CD4-positive, alpha-beta T cell treated with Interleukin-10 for 1 hour (primary cell): ENCODE data around the gene AFTPH.

Source experiments
- DNase-seq: peaks from one replicate; pipeline ENCODE4 v3.0.0-alpha.2; 2020

AFTPH gene

DNA sequence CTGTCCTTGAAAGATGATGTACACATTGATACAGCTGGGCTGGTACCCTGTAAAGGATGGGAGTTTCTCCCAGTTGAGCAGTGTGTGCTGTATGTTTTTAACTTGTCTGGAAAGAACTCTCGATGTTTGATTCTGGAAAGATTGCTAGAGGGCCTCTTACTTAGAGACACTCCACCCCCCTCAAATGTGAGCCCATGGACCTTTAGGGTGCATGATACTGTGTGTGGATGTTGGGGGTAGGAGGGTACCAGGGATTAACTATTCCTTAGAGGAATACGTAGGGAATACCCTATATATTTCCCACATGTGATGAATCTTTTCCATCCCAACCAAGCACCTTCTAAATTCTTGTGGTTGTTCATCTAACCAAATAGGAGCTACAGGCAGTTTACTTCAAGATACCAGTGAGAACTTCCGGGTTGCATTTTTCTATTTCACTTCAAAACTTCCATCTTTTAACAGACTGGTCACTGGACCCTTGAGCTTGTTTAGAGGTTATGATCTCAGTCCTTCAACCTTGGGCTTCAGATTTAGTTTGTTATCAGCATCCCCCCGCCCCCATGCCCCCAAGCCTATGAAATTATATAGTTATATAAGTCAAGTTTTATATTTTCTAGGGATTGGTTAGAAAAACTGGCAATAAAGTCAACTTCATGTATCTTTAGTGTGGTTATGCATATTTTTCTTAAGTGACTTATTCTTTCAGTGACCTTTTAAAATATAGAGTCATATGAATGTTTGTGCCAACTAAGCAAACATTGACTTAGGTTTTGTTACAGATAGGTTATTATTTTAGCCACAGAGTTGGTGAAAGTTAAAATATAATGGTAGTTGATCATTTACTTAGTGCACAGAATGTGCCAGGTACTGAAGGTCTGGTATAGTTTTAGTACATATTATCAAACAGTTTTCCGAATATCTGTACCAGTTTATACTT, 18.2 kb downstream of the AFTPH start:
- DNase-seq = no peak

DNA sequence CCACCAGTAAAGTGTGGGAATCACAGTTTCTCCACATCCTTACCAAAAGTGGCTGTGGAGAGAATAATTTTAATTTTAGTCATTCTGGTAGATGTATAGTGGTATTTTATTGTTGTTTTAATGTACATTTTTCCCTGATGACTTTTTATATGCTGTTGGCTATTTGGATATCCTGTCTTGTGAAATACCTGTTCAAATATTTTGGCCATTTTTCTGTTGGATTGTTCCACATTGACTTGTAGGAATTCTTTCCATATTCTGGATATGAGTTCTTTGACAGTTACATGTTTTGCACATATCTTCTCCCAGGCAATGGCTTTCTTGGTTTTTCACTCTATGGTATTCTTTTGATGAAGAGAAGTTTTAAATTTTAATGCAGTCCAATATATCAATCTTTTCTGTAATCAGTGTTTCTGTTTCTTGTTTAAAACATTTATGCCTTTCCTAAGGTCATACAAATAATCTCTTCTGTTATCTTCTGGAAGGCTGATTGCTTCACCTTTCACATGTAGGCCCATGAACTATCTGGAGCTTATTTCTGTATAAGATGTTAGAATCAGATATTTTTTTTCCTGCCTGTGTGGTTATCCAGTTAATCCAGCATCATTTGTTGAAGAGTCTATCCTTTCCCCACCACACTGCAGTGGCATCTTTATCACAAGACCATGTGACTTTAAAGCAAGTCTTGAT, 19.0 kb downstream of the AFTPH start:
- no peak for DNase-seq

DNA sequence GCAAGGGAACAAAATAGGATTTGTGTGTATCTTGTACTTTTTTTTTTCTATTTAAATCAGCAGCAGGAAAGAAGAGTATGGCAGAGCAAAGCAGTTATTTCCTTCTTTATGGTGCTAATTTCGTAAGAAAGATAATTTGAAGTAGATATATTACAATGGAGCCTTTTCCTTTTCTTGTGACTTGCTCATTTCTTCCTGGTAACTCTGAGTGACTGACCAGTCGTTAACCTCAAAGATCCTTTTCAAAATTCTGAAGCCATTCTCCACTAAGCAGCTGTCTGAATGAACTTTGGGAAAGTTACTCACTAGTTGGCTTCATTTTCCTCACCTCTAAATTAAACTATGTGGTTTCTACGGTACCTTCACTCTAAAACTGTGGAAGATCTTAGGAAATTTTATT, 24.6 kb downstream of the AFTPH start:
- no peak for DNase-seq

DNA sequence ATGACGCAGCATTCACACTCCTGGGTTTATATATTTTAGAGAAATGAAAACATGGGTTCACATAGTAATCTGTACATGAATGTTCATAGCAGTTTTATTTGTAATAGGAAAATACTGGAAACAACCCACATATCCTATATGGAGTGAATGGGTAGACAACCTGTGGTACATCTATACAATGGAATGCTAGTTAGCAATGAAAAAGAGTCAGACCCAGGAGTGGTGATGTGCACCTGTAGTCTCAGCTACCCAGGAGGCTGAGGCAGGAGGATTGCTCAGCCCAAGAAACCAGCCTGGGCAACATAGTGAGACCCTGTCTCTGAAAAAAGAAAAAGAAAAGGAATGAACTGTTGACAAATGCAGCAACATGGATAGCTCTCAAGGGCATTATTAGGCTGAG, 25.9 kb downstream of the AFTPH start:
- DNase-seq = no peak

DNA sequence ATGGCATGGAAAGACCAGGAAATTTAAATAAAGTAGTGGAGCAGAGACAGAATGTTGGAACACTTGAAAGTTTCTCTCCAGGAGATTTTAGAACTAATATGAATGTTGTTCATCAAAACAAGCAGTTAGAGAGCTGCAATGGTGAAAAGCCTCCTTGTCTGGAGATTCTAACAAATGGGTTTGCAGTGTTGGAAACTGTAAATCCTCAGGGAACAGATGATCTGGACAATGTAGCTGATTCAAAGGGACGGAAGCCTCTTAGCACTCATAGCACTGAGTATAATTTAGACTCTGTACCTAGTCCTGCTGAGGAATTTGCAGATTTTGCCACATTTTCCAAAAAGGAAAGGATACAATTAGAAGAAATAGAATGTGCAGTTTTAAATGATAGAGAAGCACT, 27.7 kb downstream of the AFTPH start:
- no peak for DNase-seq

DNA sequence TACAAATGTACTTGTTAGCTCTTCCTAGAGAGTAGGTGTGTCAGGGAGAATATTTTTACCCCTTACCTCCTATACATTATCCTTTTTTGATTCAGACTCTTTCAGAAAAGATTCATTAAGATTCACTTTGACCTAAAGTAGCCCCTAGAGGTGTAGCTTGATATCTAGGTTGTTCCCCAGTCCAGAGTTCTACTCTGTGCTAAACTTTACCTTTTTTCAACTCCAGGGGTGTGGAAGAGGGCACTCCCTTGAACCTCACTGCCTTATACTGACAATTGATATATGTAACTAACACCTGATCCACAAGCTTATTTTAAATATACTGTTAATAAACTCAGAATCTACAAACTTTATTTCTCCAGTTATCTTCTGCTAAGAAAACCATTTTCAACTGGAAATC, 30.0 kb downstream of the AFTPH start:
- no peak for DNase-seq

DNA sequence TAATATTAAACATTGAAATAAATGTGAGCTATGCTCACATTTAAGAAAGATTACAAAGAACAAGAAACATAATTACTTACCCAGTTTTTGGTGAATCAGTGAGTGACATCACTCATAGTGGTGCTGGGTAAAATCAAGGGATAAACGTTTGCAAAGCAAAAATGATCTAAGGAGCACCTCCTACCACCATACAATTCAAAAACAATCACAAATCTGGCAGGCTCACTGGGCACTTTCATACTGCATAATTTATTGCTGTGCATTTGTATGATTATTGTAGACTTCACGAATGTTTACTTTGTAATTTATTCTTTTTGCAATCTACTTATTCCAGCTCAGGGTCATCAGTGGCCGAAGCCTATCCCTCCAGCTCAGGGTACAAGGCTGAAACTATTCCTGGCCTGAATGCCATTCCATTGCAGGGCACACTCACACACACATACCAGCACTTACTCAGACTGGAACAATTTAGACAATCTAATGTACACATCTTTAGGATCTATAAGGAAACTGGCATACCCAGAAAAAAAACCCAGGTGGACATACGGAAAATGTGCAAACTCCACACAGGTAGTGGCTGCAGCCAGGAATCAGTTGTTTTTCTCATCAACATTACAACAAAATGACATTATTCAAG, 34.4 kb downstream of the AFTPH start:
- DNase-seq = no peak

DNA sequence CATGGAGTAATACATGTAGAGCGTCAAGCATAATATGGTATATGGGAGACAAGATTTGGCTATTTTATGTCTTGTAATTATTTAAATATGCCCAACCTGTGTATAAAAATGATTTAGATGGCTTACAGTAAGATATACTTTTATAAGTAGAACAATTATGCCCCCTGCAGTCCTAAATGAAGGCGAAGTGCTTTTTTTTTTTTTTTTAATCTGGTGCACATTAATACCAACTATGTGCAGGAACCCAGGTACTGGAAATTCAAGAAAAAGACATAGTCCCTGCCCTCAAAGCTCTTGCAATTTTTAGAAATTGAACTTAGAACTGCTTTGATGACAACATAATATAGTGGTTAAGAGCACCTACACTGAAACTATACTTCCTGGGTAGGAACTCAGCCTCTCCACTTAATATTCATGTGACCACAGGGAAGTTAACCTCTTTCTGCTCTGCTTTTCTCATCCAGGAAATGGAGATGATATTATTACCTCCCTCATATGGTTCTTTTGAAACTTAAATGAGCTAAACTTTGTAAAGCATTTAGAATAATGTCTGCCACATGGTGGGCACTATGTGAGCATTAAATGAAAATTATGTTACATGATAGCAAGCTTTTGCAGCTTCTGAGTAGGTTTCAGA, 38.1 kb downstream of the AFTPH start:
- peak; percentile 55 for DNase-seq

DNA sequence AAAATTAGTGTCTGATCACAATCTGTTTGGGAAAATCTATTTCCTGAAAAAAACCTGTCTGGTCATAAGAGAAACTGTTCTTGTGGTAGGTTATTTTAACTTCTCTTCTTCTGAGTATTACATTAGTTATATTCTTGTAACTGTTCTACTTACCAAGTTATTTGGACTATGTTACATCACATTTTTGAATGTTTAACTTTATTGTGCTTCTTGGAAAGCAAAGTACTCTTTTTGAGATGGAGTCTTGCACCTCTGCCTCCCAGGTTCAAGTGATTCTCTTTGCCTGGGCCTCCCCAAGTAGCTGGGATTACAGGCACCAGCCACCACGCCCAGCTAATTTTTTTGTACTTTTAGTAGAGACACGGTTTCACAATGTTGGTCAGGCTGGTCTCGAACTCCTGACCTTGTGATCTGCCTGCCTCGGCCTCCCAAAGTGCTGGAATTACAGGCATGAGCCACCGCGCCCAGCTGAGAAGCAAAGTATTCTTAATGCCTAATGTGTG, 39.4 kb downstream of the AFTPH start:
- no peak for DNase-seq

DNA sequence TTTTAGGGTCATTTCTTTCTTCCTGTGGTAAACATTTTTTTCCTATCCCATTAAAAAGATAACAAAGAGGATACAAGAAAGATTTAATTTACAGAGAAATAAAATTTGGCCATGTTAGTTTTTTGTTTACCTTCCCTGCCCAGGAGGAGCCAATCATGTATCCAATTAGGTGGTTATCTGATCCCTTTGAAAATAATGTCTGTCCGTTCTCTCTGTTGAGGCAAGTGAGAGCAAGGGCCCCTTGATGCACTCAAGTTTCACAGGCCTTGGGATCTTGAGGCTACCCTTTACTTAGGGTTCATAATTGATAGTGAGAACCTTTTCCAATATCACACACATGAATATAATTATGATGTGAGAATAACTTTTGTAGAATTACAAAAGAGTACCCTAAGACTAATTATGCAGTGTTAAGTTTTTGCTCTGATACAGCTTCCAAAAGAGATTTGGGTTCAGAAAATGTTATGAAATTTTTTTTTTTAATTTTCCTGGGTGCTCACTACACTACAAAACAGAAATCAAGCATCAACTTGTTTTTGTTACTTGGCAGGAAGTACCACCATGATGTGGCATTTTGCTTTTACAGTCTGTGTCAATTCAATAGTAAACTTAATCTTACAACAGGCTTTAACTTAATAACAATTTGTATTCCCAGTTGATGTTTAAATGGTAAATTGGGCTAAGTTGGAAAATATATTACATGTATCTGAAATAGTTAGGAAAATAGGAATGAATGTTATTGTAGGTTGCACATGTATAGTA, 42.0 kb downstream of the AFTPH start:
- DNase-seq = no peak

DNA sequence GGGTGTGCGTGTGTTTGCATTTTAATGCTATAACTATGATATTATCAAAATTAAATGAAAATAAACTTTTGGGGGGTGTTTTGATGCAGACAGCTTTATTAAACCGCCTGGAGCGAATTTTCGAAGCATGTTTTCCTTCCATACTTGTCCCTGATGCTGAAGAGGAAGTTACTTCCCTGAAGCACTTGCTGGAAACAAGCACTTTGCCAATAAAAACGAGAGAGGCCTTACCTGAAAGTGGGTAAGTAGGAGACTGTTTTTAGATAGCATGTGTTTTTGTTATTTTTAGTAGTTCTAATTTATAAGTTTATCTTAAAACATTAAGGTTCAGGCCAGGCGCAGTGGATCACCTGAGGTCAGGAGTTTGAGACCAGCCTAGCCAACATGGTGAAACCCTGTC, 43.3 kb downstream of the AFTPH start:
- no peak for DNase-seq

DNA sequence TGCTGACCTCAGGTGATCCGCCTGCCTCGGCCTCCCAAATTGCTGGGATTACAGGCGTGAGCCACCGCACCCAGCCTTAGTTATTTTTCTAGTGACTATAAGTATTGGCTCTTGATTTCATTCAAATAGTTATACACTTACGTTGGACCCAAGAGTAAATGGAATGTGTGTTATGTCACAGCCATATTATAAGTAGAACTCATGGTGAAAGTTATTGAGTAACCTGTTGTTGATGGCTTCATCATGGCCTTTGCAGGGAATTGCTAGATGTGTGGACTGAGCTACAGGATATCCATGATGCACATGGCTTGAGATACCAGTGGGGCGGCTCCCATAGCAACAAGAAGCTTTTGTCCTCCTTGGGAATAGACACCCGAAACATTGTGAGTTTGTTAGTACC, 44.7 kb downstream of the AFTPH start:
- no peak for DNase-seq

DNA sequence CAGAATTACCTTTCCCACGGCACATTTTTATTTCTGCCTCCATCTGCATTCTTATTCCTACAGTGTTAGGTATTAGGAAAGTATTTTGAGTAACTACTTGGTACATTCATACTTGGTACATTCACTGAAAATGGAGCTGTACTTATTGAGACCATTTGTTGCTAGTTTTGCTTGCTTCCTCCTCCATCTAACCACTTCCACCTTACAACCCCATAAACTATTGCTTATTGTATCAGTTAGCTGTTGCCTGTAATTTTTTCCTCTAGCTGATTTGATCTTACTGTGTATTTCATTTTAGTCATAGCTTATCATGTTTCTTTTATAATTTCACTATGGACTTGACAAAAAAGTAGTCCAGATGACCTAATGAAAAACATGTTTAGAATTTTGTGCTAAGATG, 50.7 kb downstream of the AFTPH start:
- no peak for DNase-seq

DNA sequence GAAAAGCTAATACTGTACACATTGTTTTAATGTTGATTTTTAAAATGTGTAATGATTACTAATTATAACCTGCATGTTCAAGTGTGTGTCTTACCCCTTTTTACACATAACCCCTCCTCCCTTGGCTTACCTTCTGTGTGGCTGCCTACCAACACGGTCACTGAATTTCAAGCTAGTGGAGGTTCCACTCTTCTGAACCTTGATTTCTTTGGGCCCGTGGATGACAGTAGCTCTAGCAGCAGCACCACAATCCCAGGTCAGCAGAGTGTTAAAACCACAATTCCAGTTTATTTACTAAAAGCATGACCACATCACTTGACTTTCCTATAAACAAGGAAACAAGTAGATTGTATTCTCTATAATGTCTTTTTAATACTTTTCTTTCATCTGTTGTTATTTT, 56.9 kb downstream of the AFTPH start:
- DNase-seq = no peak

DNA sequence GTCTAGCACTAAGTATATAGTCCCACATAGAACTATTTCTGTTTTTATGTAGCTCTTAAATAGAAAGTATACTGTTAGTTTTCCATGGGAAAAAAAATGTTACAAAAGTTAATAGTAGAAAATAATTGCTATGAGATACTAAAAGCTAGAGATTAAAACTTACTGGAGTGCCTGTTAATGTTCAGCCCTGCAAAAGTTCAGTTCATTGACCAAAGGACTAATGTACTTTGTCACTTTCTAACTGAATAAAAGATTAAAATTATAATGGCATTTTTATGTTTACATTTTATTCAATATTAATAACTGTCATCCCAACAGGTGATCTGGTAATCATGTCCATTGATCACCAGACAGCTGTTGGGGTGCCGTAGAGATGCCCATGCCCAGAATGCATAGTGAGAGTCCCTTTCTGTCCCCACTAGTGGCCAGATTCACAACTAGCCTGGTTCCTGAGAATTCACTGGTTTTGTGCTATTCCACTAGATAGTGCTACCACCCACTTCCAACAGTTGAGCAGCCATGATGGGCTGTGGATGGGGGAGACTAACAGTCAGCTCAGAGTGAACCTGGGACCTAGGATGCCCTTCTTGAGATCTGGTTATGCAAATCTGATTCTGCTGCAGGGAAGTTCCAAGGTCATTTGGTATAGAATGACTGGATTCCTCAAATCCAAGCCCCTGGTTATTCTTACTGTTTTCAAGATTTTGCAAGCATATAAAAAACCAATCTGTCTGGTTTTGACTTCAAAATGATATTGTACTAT, 57.8 kb downstream of the AFTPH start:
- no peak for DNase-seq

DNA sequence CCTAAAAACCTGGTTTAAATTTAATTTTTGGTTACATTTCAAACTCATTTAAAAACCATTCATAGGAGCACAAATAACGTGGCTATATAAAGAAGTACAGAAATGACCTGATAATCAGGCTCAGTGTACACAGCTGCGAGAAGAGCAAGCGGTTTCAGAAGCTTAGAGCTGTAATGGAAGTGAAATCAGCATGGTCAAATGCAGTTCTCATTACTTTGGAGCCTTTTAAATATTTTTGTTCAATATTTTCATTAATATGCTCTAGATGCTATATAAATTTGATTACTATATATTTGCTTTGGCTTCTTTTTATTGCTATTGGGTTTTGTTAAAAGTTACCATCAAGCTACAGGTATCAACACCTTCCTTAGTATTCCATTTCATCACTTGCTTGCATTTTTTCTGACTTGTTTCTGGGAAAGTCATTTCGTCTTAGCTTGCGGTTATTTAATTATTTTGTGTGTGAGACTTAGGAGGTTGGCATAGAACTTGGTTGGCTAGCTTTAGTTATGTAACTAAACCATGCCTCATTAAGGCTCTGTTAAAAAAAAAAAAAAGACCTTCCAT, 58.7 kb downstream of the AFTPH start:
- no peak for DNase-seq

DNA sequence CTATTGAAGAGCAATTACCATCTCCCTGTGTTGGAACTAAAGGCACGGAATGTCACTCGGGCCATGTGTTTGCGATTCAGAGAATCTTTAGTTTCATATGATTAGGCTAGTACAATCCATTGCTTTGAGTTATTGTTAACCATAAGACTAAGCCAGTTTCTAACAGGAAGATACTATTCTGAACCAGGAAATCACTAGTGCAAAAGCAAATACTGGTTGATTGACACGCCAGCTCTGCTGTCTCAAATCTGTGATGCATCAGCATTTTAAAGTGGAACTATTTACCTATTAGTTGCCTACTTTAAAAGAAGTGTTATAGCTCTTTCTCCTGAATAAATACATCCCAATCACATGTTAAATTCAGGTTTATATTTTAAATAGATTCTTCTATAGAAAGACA, 61.9 kb downstream of the AFTPH start:
- DNase-seq = no peak

DNA sequence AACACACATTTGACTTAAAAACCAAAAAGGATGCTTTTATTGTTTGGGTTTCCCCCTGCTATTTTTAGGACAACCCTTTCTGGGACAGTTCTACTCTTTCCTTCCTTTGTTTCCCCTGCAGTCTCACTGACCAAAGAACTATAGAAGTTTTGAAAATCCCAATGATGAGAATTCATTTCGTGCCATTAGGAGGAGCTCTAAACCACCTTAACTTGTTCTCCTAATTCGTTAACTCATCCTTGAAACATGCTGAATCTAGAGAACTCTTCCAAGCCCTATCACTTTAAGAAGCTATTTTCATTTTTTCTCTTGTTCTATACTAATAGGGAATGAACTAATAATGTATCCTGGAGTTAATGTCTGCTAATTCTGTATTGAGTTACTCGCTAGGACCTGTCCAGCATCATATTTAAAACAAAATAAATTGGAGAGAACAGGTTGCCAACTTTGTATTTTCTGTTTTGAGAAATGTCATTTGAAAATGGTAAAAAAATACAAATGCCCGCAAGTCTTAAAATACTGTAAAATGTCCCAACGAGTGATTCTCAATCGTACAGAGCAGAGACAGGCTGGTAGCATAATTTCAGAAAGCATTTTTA, 62.9 kb downstream of the AFTPH start:
- DNase-seq = peak; percentile 54

DNA sequence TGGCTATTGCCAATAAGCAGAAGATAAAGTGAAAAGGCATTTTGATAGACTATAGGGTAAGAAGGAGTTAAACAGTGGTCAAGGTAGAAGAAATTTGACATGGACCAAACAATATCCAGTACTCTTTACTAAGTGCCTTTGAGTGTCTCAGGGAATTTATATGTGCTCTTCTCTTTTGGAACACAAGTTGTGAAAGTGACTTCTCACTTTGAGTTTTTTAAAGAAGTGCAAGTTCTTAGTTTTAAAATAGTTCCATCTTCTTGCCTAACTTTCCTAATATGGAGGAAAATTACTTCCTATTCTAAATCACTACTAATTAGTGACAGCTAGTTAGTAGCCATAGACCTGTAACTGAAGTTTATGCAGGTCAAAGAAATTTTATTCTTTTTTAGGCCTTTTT, 63.4 kb downstream of the AFTPH start:
- no peak for DNase-seq

DNA sequence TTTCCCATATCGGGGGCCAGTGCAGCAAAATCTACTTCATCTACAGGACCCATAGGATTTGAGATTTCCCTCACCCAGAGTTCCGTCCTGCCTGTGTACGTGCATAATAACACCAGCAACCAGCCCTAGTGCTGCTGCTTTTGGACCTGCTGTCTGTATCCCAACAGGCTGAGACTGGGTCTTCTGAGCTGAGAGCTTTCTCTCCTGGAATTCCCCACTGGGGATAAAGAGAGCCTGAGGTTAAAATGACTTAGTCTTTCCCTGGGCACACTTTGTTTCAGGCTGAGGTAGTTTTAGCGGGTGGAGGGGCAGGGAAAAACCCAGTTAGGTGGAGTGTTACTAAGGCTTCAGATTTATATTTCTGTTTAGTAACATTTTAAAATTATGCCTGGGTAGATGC, 67.1 kb downstream of the AFTPH start:
- DNase-seq = no peak
